Mucosa of rectum (tissue), 2 donors: ENCODE data around the gene CNIH4.
"Not testable (repeated sequence)": the region's sequence is repeated elsewhere in the genome, so short reads cannot be mapped to it uniquely, and the experiment has no call there.

Source experiments
- H3K27ac ChIP-seq, 2 donors: one replicate each; pipeline ENCODE4 v1.7.0; 2013; ENCODE audit warnings: inconsistent platforms in 2 of 2, low read depth in 2 of 2, low read length in 2 of 2
- H3K27me3 ChIP-seq, 2 donors: one replicate each; pipeline ENCODE4 v1.7.0; 2013; ENCODE audit warnings: low read length in 2 of 2; ENCODE audit not compliant: control insufficient read depth in 2 of 2, insufficient read depth in 2 of 2
- H3K36me3 ChIP-seq, 2 donors: one replicate each; pipeline ENCODE4 v1.7.0; 2013; ENCODE audit warnings: low read length in 2 of 2; ENCODE audit not compliant: control insufficient read depth in 2 of 2, insufficient read depth in 2 of 2
- H3K4me1 ChIP-seq, 2 donors: one replicate each; pipeline ENCODE4 v1.7.0; 2013; ENCODE audit warnings: low read length in 2 of 2, mild to moderate bottlenecking in 1 of 2; ENCODE audit not compliant: control insufficient read depth in 2 of 2, insufficient read depth in 2 of 2
- H3K4me3 ChIP-seq, 2 donors: one replicate each; pipeline ENCODE4 v1.7.0; 2013; ENCODE audit warnings: low read length in 2 of 2
- H3K9ac ChIP-seq, 2 donors: one replicate each; pipeline ENCODE4 v1.7.0; 2013; ENCODE audit warnings: low read length in 2 of 2, low read depth in 1 of 2, mild to moderate bottlenecking in 1 of 2
- H3K9me3 ChIP-seq, 2 donors: one replicate each; pipeline ENCODE4 v1.7.0; 2013; ENCODE audit warnings: low read length in 2 of 2; ENCODE audit not compliant: control insufficient read depth in 2 of 2
- donor health status: healthy.
- donor health status: Normal muscosa, but diverticular disease.

Gene CNIH4

GRCh38 chr1:224329842-224330753 lies 26.6 kb upstream of the CNIH4 start, which contains the start of gene NVL:
Gene NVL, minus strand, starts transcription at chr1:224330172. Its CDS starts 45 bp downstream, at chr1:224330127.
- Histone ChIP-seq H3K27me3 (no peaks in the 10 kb centered on the region), H3K36me3 (peaks cover 0 to 2% of the 10 kb centered on the region in 2 donors), H3K4me3 (peak within 1 kb of the TSS; percentile 85 to 98), H3K9ac (peak within 1 kb of the TSS; percentile 80 to 96), H3K9me3 (no peaks in the 10 kb centered on the region), H3K4me1 (peaks cover 5 to 9% of the 10 kb centered on the region in 2 donors), H3K27ac (peak within 1 kb of the TSS; percentile 90)

GRCh38 chr1:224331326-224331725 lies 25.4 kb upstream of the CNIH4 start:
- H3K9ac ChIP-seq, result no peak overlapping the region
- peaks cover 5 to 9% of the 10 kb centered on the region in 2 donors for H3K4me1 ChIP-seq
- no peaks in the 10 kb centered on the region for H3K9me3 ChIP-seq
- no peaks in the 10 kb centered on the region for H3K36me3 ChIP-seq
- H3K27ac ChIP-seq, result no peak overlapping the region
- no peak overlapping the region for H3K4me3 ChIP-seq
- H3K27me3 ChIP-seq, result no peaks in the 10 kb centered on the region

GRCh38 chr1:224331824-224332223 lies 24.9 kb upstream of the CNIH4 start:
- Histone ChIP-seq H3K36me3 (no peaks in the 10 kb centered on the region), H3K9ac (no peak overlapping the region), H3K9me3 (no peaks in the 10 kb centered on the region), H3K27ac (no peak overlapping the region), H3K4me1 (peaks cover 5 to 9% of the 10 kb centered on the region in 2 donors), H3K27me3 (no peaks in the 10 kb centered on the region), H3K4me3 (no peak overlapping the region)

- H3K27ac ChIP-seq, result no peak overlapping the region
- no peaks in the 10 kb centered on the region for H3K36me3 ChIP-seq
- H3K4me1 ChIP-seq, result peaks cover 5 to 8% of the 10 kb centered on the region in 2 donors
- H3K9me3 ChIP-seq, result no peaks in the 10 kb centered on the region
- H3K9ac ChIP-seq, result no peak overlapping the region
- no peaks in the 10 kb centered on the region for H3K27me3 ChIP-seq
- no peak overlapping the region for H3K4me3 ChIP-seq
Measured at GRCh38 chr1:224333309-224333926, 23.3 kb upstream of the CNIH4 start.

GRCh38 chr1:224333939-224334786 lies 22.5 kb upstream of the CNIH4 start:
- no peak overlapping the region for H3K4me3 ChIP-seq
- H3K4me1 ChIP-seq, result peaks cover 4 to 5% of the 10 kb centered on the region in 2 donors
- no peaks in the 10 kb centered on the region for H3K9me3 ChIP-seq
- H3K36me3 ChIP-seq, result no peaks in the 10 kb centered on the region
- no peak overlapping the region for H3K9ac ChIP-seq
- no peaks in the 10 kb centered on the region for H3K27me3 ChIP-seq
- no peak overlapping the region for H3K27ac ChIP-seq

- no peak overlapping the region for H3K4me3 ChIP-seq
- no peak overlapping the region for H3K9ac ChIP-seq
- no peak overlapping the region for H3K27ac ChIP-seq
- no peaks in the 10 kb centered on the region for H3K36me3 ChIP-seq
- H3K9me3 ChIP-seq, result no peaks in the 10 kb centered on the region
- H3K4me1 ChIP-seq, result peaks cover 0 to 3% of the 10 kb centered on the region in 2 donors
- no peaks in the 10 kb centered on the region for H3K27me3 ChIP-seq
Measured at GRCh38 chr1:224338150-224338838, 18.4 kb upstream of the CNIH4 start.

- H3K9ac ChIP-seq, result no peak overlapping the region
- H3K9me3 ChIP-seq, result peaks cover 0 to 6% of the 10 kb centered on the region in 2 donors
- H3K4me1 ChIP-seq, result peaks cover 0 to 3% of the 10 kb centered on the region in 2 donors
- H3K27ac ChIP-seq, result no peak overlapping the region
- no peaks in the 10 kb centered on the region for H3K36me3 ChIP-seq
- H3K27me3 ChIP-seq, result no peaks in the 10 kb centered on the region
- no peak overlapping the region for H3K4me3 ChIP-seq
Measured at GRCh38 chr1:224339442-224340033, 17.1 kb upstream of the CNIH4 start.

GRCh38 chr1:224340453-224341384 lies 16.0 kb upstream of the CNIH4 start:
- H3K9ac ChIP-seq, result peak overlapping the region in 1 of 2 donors; percentile 48
- H3K4me3 ChIP-seq, result peak overlapping the region; percentile 39 to 54
- not testable (repeated sequence) for H3K27me3 ChIP-seq, H3K36me3 ChIP-seq, H3K9me3 ChIP-seq, H3K27ac ChIP-seq, H3K4me1 ChIP-seq
